Lower leg skin (tissue), 3 donors: Measurements from ENCODE around the gene WWOX.

Source experiments
- CTCF ChIP-seq, 3 donors: fragments of 450-650 bp; IDR thresholded peaks; one replicate each; pipeline ENCODE4 v1.5.1; 2016; ENCODE audit warnings: antibody characterized with exemption in 3 of 3, mild to moderate bottlenecking in 3 of 3, moderate library complexity in 2 of 3
- POLR2A ChIP-seq, 2 donors: fragments of 450-650 bp; IDR thresholded peaks; one replicate each; pipeline ENCODE4 v1.6.1; 2016 to 2017; ENCODE audit warnings: antibody characterized with exemption in 2 of 2, mild to moderate bottlenecking in 1 of 2, moderate library complexity in 1 of 2

- no peak for TF ChIP-seq CTCF (IDR thresholded peaks at IDR 0.05)
- no peak for TF ChIP-seq POLR2A (IDR thresholded peaks at IDR 0.05)
Measured at GRCh38 chr16:78673884-78674283, 574.4 kb downstream of the WWOX start.
